Measurements from ENCODE around the gene IFNL1. TPM values are rescaled to one million over a fixed set of nuclear protein-coding genes. Genes with fewer than 3 reads are reported as not detected.
A peak's percentile ranks its signal among the peaks of the same experiment; 100 is the strongest.

The IFNL1 gene
- not detected for total RNA-seq
- polyA plus RNA-seq (2013, experiment 1 of 2) = 0.59 TPM
- 0.64 TPM for polyA plus RNA-seq (2013, experiment 2 of 2)
- total RNA-seq = 0 to 0.44 (median 0) reads per million in 172 experiments

DNA sequence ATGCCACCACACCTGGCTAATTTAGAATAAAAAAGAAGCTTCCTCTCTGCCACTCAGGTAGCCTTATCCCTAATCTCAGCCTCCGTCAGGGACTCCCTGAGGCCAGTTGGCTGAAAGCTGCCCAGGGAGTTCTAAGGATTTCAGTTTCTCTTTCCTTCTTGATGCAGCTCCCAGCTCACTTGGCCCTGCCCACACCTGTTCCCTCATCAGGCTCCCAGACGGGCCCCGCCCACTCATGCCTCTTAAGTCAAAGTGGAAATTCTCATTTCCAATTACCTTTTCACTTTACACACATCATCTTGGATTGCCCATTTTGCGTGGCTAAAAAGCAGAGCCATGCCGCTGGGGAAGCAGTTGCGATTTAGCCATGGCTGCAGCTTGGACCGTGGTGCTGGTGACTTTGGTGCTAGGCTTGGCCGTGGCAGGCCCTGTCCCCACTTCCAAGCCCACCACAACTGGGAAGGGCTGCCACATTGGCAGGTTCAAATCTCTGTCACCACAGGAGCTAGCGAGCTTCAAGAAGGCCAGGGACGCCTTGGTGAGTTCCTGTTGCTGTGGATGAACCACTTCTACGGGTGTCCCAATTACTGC, at the start of gene IFNL1:
Gene IFNL1, plus strand, starts transcription at position 353 of the 591 bp plus-strand sequence. Its CDS starts 15 bp downstream, at position 368.
- POLR2A ChIA-PET = no interaction called here
- Histone ChIP-seq H3K9me3 (ENCODE audit: control insufficient read depth in 1 of 2, insufficient read depth in 1 of 2, low read length in 2 of 2) (no peaks in the 10 kb centered on the region), H3K4me3 (ENCODE audit: low read length) (no peak within 1 kb of the TSS), H3K4me1 (ENCODE audit: insufficient read depth, low read length) (peaks cover 25% of the 10 kb centered on the region), H3K36me3 (ENCODE audit: insufficient read depth, low read length) (no peaks in the 10 kb centered on the region), H3K27ac (ENCODE audit: low read depth in 1 of 2, low read length in 2 of 2) (no peak within 1 kb of the TSS), H3K27me3 (ENCODE audit: control insufficient read depth in 1 of 2, insufficient read depth in 2 of 2, low read length in 2 of 2) (no peaks in the 10 kb centered on the region)
- TF ChIP-seq, protein P1, sequence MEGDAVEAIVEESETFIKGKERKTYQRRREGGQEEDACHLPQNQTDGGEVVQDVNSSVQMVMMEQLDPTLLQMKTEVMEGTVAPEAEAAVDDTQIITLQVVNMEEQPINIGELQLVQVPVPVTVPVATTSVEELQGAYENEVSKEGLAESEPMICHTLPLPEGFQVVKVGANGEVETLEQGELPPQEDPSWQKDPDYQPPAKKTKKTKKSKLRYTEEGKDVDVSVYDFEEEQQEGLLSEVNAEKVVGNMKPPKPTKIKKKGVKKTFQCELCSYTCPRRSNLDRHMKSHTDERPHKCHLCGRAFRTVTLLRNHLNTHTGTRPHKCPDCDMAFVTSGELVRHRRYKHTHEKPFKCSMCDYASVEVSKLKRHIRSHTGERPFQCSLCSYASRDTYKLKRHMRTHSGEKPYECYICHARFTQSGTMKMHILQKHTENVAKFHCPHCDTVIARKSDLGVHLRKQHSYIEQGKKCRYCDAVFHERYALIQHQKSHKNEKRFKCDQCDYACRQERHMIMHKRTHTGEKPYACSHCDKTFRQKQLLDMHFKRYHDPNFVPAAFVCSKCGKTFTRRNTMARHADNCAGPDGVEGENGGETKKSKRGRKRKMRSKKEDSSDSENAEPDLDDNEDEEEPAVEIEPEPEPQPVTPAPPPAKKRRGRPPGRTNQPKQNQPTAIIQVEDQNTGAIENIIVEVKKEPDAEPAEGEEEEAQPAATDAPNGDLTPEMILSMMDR (IDR thresholded peaks at IDR 0.05) = no peak
- CTCF ChIA-PET = no interaction called here
- Mint-ChIP-seq H3K9me3 (no peaks in the 10 kb centered on the region), H3K27me3 (peaks cover 12% of the 10 kb centered on the region), H3K4me1 (ENCODE audit: low read depth) (peaks cover 14% of the 10 kb centered on the region), H3K4me3 (no peak within 1 kb of the TSS), H3K36me3 (ENCODE audit: low read depth) (no peaks in the 10 kb centered on the region), H3K27ac (no peak within 1 kb of the TSS)
- DNase-seq (no peak), ATAC-seq (ENCODE audit: poor library complexity) (no peak)
- intact Hi-C loops (cut with DNase I, micrococcal nuclease) = no loop called here

DNA sequence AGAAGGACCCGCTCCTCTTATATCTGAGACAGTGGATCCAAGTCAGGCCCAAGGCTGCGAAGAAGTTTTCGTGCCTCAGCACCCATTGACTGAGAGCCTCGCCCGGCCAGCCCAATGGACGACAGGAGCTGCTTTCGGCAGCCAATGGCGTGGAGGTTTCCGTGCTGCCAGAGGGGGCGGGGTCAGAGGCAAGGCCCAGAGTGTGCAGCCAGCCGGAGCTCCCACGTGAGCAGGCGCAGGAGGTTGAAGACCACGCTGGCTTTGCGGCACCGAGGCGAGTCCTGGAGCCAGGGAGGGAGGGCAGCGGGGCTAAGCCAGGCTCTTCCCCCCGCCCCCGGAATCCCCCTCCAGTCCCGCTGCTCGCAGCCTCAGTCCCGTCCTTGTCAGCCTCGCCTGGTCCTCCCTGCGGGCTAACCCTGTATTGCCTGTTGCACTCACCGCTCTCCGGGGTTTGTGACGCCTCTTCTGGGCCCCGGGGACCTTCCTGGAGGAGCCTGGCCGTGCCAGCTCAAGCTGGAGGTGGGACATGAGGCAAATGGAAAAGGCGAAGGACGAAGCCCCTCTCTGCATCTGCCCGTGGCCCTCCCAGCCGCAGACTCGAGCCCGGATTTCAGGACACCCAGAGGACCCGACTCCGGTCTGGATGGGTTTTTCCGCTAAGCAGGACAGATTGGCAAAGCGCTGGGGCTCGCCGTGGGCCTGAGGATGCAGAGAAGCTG, 49.1 kb upstream of the IFNL1 start:
- H3K27me3 ChIP-seq (ENCODE audit: control insufficient read depth in 1 of 2, insufficient read depth in 2 of 2, low read length in 2 of 2) = peaks cover 8 to 11% of the 10 kb centered on the region in 2 experiments
- Mint-ChIP-seq H3K36me3 (ENCODE audit: low read depth) (no peaks in the 10 kb centered on the region), H3K9me3 (no peaks in the 10 kb centered on the region), H3K27ac (no peak overlapping the region), H3K4me1 (ENCODE audit: low read depth) (peaks cover 3% of the 10 kb centered on the region), H3K4me3 (peak overlapping the region; percentile 4), H3K27me3 (peaks cover 13% of the 10 kb centered on the region)
- no peaks in the 10 kb centered on the region for H3K36me3 ChIP-seq (ENCODE audit: insufficient read depth, low read length)
- peak; percentile 26 for ATAC-seq (ENCODE audit: poor library complexity)
- ChIA-PET POLR2A (interaction anchor here (0.6 kb wide), 1 partner anchor 9 kb away, joined by 3 read pairs; no protein-coding TSS in a partner anchor), CTCF (no interaction called here)
- intact Hi-C loops (cut with DNase I, micrococcal nuclease) = no loop called here
- H3K27ac ChIP-seq (ENCODE audit: low read depth in 1 of 2, low read length in 2 of 2) = no peak overlapping the region
- DNase-seq = peak in 6 of 14 experiments; percentile 26 to 57 (median 48)
- TF ChIP-seq, protein P1 (IDR thresholded peaks at IDR 0.05) = no peak
- peaks cover 0 to 6% of the 10 kb centered on the region in 2 experiments for H3K9me3 ChIP-seq (ENCODE audit: control insufficient read depth in 1 of 2, insufficient read depth in 1 of 2, low read length in 2 of 2)
- H3K4me1 ChIP-seq (ENCODE audit: insufficient read depth, low read length) = peaks cover 10% of the 10 kb centered on the region
- H3K4me3 ChIP-seq (ENCODE audit: low read length) = peak overlapping the region; percentile 10

DNA sequence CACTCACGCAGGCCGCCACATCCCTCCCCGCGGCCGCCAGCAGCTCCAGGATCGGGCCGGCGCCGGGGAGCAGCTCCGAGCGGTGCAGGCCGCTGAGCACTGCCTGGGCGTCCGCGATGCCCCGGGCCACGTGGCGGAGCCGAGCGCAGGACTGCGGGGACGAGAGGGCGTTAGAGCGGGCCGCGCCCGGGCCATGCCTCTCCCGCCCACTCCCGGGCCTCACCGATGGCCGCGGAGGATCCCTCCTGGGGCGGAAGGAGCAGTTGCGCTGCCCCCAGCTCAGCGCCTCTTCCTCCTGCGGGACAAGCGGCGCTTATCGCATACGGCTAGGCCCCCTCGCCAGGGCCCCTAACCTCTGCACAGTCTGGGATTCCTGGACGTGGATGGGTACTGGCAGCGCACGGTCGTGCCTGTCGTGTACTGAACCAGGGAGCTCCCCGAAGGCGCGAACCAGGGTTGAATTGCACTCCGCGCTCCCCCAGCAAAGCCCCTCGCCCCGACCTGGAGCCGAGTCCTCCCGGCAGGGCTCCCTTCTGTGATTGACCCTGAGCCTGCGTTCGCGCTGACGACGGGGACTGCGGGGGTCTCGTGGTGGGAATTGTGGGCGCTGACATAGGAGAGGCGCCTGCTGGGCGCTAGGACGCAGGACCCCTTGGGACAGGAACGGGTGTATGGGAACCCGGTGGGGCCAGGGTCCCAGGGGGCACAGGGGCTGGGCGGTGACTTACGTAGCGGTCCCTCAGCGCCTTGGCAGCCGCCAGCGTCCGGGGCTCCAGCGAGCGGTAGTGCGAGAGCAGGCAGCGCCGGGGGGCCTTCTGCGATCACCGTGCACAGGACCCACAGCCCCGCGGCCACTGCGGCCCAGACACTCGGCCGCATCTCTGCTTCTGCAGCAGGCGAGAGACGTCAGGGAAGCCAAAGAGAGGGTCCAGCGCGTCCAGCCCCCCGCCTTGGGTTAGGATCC, 48.2 kb upstream of the IFNL1 start:
- ATAC-seq (ENCODE audit: poor library complexity) (no peak), DNase-seq (peak in 2 of 14 experiments; percentile 23 to 29)
- H3K4me1 Mint-ChIP-seq (ENCODE audit: low read depth) = peaks cover 10% of the 10 kb centered on the region
- Histone ChIP-seq H3K27me3 (ENCODE audit: control insufficient read depth in 1 of 2, insufficient read depth in 2 of 2, low read length in 2 of 2) (peaks cover 8 to 11% of the 10 kb centered on the region in 2 experiments), H3K4me3 (ENCODE audit: low read length) (no peak overlapping the region), H3K4me1 (ENCODE audit: insufficient read depth, low read length) (peaks cover 10% of the 10 kb centered on the region), H3K9me3 (ENCODE audit: control insufficient read depth in 1 of 2, insufficient read depth in 1 of 2, low read length in 2 of 2) (peaks cover 0 to 6% of the 10 kb centered on the region in 2 experiments), H3K27ac (ENCODE audit: low read depth in 1 of 2, low read length in 2 of 2) (no peak overlapping the region), H3K36me3 (ENCODE audit: insufficient read depth, low read length) (no peaks in the 10 kb centered on the region)
- no peaks in the 10 kb centered on the region for H3K36me3 Mint-ChIP-seq (ENCODE audit: low read depth)
- intact Hi-C loops (cut with DNase I, micrococcal nuclease) = no loop called here
- TF ChIP-seq, protein P1 (IDR thresholded peaks at IDR 0.05) = no peak
- H3K9me3 Mint-ChIP-seq = no peaks in the 10 kb centered on the region
- POLR2A ChIA-PET = interaction anchor here (0.6 kb wide), 1 partner anchor 10 kb away, joined by 3 read pairs; no protein-coding TSS in a partner anchor
- CTCF ChIA-PET = no interaction called here
- no peak overlapping the region for H3K27ac Mint-ChIP-seq
- no peak overlapping the region for H3K4me3 Mint-ChIP-seq
- peaks cover 13% of the 10 kb centered on the region for H3K27me3 Mint-ChIP-seq

Data from CD4-positive, alpha-beta T cell (primary cell).